HL-60/S4 treated with retinoic acid at 250 ng/mL for 4 days and 3 days (cell line): ENCODE results near the gene ABCC1.
"Not testable (repeated sequence)": the region's sequence is repeated elsewhere in the genome, so short reads cannot be mapped to it uniquely, and the experiment has no call there.

Source experiments
- in situ Hi-C: fragments of 300-500 bp; cut with MboI; formaldehyde crosslinking; loops from 2 replicates; pipeline ENCODE4 v1.7.0; 2022; ENCODE audit warnings: low sequenced_read_pairs

ABCC1 gene

GRCh38 chr16:16127469-16128116, 178.2 kb downstream of the ABCC1 start:
- in situ Hi-C loops = no loop called here

DNA sequence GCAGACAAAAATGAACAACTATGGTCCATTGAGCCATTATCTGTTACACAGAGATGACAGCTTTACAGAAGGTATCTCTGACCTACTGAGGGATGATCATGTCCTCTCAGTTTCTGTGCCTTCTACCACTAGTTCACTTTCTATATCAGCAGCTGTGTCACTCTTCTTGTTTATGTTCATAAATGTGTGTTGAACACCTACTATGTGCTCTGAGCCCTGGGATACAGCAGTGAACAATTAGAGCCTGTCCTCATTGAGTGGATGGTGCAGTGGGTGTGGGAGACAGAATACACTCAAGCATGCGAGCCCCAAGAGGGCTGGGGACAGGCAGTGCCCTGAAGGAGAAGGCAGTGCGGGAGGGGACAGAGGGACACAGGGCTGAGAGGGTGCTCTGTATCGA, 181.8 kb downstream of the ABCC1 start:
- in situ Hi-C loops = no loop called here

GRCh38 chr16:16131659-16132058, 182.2 kb downstream of the ABCC1 start:
- in situ Hi-C loops = no loop called here

GRCh38 chr16:16133943-16134604, 184.7 kb downstream of the ABCC1 start:
- in situ Hi-C loops = no loop called here

DNA sequence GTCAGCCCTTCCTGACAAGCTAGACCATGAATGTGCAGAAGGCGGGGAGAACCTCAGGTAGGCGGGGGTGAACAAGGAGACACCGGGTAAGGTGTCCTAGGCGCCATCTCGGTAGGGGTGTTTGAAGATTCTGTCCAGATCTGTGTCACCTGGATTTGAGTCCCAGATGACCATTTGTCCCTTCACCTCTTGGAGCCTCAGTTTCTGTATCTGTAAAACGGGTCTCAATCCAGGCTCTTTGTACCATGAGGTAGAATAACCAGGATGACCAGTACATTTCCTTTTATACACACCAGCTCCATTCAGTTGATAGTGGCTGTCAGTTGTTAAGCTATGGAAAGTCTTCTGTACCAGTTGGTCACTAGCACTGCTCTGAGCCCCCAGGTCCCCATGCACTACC, 187.2 kb downstream of the ABCC1 start:
- in situ Hi-C loops = no loop called here

- in situ Hi-C loops = no loop called here
Measured at GRCh38 chr16:16137110-16137509, 187.7 kb downstream of the ABCC1 start.

DNA sequence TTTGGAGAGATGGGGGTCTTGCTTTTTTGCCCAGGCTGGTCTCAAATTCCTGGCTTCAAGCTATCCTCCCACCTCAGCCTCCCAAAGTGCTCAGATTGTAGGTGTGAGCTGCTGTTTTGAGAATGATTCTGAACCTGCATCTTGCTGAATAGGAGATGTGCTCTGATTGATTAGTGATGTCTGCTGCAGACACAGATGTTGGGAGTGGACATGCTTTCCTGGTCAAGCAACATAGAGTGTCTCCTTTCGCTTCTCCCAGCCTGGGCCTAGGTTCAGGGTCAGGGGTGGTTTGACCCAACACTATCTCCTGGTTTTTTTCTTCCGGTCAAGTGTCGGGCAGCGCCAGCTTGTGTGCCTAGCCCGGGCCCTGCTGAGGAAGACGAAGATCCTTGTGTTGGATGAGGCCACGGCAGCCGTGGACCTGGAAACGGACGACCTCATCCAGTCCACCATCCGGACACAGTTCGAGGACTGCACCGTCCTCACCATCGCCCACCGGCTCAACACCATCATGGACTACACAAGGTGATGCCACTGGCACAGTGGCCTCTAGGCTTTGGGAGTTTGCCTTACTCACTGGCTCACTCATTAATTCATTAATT, 188.7 kb downstream of the ABCC1 start:
- in situ Hi-C loops = no loop called here

DNA sequence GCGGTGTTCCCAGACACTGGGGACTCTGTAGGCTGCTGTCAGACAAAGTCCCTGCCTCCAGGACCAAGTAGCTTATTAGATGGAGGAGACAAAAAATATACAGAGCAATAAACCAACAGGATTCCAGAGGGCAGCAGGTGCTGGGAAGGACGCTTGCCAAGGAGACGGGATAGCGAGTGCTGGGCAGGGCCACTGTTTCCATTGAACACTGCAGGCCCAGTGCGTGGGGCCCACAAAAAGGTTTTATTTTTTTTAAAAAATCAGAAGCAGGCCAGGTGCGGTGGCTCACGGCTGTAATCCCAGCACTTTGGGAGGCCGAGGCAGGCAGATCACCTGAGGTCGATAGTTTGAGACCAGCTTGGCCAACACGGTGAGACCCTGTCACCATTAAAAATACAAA, 189.6 kb downstream of the ABCC1 start:
- in situ Hi-C loops = no loop called here

- in situ Hi-C loops = no loop called here
Measured at GRCh38 chr16:16139806-16140205, 190.4 kb downstream of the ABCC1 start.

DNA sequence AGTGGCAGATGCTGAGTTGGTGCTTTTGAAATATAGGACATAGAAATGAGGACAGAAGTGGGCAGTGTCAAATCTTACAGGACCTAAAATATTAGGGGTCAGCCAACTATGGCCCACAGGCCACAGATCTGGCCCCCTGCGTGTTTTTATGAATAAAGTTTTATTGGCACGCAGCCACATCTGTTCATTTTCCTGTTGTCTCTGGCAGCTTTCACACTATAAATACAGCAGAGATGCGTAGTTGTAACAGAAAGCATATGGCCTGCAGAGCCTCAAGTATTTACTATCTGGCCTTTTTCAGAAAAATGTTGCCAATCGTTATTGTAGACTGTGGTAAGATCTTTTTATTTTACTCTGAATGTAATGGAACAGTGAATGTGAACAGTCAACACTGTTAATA, 191.1 kb downstream of the ABCC1 start:
- in situ Hi-C loops = no loop called here

DNA sequence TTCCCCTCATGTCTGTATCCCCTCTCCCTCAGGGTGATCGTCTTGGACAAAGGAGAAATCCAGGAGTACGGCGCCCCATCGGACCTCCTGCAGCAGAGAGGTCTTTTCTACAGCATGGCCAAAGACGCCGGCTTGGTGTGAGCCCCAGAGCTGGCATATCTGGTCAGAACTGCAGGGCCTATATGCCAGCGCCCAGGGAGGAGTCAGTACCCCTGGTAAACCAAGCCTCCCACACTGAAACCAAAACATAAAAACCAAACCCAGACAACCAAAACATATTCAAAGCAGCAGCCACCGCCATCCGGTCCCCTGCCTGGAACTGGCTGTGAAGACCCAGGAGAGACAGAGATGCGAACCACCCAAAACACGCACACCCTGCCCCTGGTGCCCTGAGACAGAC, 191.7 kb downstream of the ABCC1 start:
- in situ Hi-C loops = no loop called here

GRCh38 chr16:16141784-16142396, 192.5 kb downstream of the ABCC1 start:
- in situ Hi-C loops = no loop called here

GRCh38 chr16:16143038-16143763, 193.8 kb downstream of the ABCC1 start:
- in situ Hi-C loops = no loop called here

GRCh38 chr16:16143931-16144330, 194.5 kb downstream of the ABCC1 start:
- in situ Hi-C loops = no loop called here

- in situ Hi-C loops = no loop called here
Measured at GRCh38 chr16:16144416-16144815, 195.0 kb downstream of the ABCC1 start.

DNA sequence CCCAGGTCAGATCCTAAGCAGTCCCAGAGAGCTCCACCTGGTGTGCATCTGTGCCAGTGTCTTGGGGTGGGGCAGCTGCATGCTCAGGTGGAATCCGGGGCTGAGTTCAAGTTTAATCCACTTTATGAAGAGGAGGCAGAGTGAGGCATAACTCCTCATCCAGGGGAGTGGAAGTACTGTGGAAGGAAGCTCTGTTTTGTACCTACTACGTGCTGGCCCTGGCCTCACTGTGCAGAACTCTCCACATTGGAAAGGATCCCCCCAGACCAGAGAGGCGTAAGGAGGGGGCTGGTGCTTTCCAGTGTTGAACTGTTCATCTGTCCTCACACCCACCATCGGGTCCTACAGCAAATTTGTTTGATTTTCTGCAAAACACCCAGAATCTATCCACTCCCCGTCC, 195.9 kb downstream of the ABCC1 start:
- in situ Hi-C loops = no loop called here

GRCh38 chr16:16146380-16147315, 197.2 kb downstream of the ABCC1 start:
- in situ Hi-C loops = no loop called here

GRCh38 chr16:16147316-16147999, 198.0 kb downstream of the ABCC1 start:
- in situ Hi-C loops = no loop called here

GRCh38 chr16:16148000-16148599, 198.7 kb downstream of the ABCC1 start:
- in situ Hi-C loops = not testable (repeated sequence)
